ACC112 (cell line): Measurements from ENCODE around the gene DEDD2.

Experiments used
- H2AFZ ChIP-seq: fragments of 200-600 bp; sonication (generic); one replicate; pipeline ENCODE4 v1.6.0; 2017; ENCODE audit warnings: antibody characterized with exemption, low read length; ENCODE audit not compliant: unreplicated experiment
- H3K27ac ChIP-seq: fragments of 200-600 bp; sonication (generic); 2 replicates; pipeline ENCODE4 v1.5.1; 2014; ENCODE audit warnings: low read depth, mild to moderate bottlenecking, antibody characterized with exemption, low read length, moderate library complexity
- H3K27me3 ChIP-seq: fragments of 200-600 bp; sonication (generic); 2 replicates; pipeline ENCODE4 v1.6.1; 2014; ENCODE audit warnings: mild to moderate bottlenecking, antibody characterized with exemption, low read length, moderate library complexity, mixed read lengths; ENCODE audit not compliant: insufficient read depth
- H3K36me3 ChIP-seq: fragments of 200-600 bp; sonication (generic); 2 replicates; pipeline ENCODE4 v1.6.1; 2016; ENCODE audit warnings: mild to moderate bottlenecking, antibody characterized with exemption, low read length, moderate library complexity, mixed read lengths; ENCODE audit not compliant: insufficient read depth
- H3K4me1 ChIP-seq: fragments of 200-600 bp; sonication (generic); one replicate; pipeline ENCODE4 v1.6.1; 2016; ENCODE audit warnings: low read length, mixed read lengths; ENCODE audit not compliant: insufficient read depth, unreplicated experiment, control insufficient read depth
- H3K4me3 ChIP-seq: fragments of 200-600 bp; sonication (generic); 2 replicates; pipeline ENCODE4 v1.5.1; 2014; ENCODE audit warnings: mild to moderate bottlenecking, low read depth, low read length
- H3K79me2 ChIP-seq: fragments of 200-600 bp; sonication (generic); one replicate; pipeline ENCODE4 v1.6.0; 2016; ENCODE audit warnings: low read length; ENCODE audit not compliant: control insufficient read depth, unreplicated experiment, insufficient read depth

DEDD2 gene

GRCh38 chr19:42225718-42226292, 8.3 kb upstream of the DEDD2 start:
- H3K4me3 ChIP-seq: no peak overlapping the region
- H3K36me3 ChIP-seq: 0 out of 2 replicates have a peak, but pooled peaks cover 3% of the 10 kb centered on the region
- H3K27ac ChIP-seq: no peak overlapping the region
- H3K79me2 ChIP-seq: peaks cover 30% of the 10 kb centered on the region
- H3K27me3 ChIP-seq: no peaks in the 10 kb centered on the region
- H3K4me1 ChIP-seq: no peaks in the 10 kb centered on the region
- no peak overlapping the region for H2AFZ ChIP-seq

- no peak overlapping the region for H2AFZ ChIP-seq
- H3K4me3 ChIP-seq: no peak overlapping the region
- H3K27ac ChIP-seq: no peak overlapping the region
- H3K79me2 ChIP-seq: peaks cover 37% of the 10 kb centered on the region
- H3K4me1 ChIP-seq: no peaks in the 10 kb centered on the region
- H3K36me3 ChIP-seq: 0 out of 2 replicates have a peak, but pooled peaks cover 3% of the 10 kb centered on the region
- H3K27me3 ChIP-seq: no peaks in the 10 kb centered on the region
Measured at GRCh38 chr19:42224940-42225717, 7.7 kb upstream of the DEDD2 start.

DNA sequence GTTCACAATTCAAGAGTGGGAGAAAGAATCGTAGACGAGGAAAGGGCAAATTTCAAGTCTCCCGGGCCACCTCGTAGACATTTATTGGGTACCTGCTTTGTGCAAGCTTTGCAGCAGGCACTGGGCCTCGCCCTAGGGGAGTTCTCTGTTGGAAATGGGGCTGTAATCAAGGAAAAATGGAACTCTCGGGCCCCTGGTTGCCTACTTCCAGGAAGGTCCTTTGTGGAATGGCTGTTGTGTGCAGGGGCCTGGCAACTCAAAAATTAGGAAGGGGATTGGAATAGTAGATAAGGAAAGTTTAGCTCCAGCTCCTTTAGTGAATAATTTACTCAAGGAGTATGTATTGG, 3.2 kb upstream of the DEDD2 start:
- Histone ChIP-seq H2AFZ (peak overlapping the region; percentile 76), H3K27me3 (no peaks in the 10 kb centered on the region), H3K27ac (peak overlapping the region; percentile 35; the same call in 1 of the 2 replicates), H3K36me3 (no peaks in the 10 kb centered on the region), H3K79me2 (peaks cover 41% of the 10 kb centered on the region), H3K4me3 (peak overlapping the region; percentile 96), H3K4me1 (peaks cover 17% of the 10 kb centered on the region)

DNA sequence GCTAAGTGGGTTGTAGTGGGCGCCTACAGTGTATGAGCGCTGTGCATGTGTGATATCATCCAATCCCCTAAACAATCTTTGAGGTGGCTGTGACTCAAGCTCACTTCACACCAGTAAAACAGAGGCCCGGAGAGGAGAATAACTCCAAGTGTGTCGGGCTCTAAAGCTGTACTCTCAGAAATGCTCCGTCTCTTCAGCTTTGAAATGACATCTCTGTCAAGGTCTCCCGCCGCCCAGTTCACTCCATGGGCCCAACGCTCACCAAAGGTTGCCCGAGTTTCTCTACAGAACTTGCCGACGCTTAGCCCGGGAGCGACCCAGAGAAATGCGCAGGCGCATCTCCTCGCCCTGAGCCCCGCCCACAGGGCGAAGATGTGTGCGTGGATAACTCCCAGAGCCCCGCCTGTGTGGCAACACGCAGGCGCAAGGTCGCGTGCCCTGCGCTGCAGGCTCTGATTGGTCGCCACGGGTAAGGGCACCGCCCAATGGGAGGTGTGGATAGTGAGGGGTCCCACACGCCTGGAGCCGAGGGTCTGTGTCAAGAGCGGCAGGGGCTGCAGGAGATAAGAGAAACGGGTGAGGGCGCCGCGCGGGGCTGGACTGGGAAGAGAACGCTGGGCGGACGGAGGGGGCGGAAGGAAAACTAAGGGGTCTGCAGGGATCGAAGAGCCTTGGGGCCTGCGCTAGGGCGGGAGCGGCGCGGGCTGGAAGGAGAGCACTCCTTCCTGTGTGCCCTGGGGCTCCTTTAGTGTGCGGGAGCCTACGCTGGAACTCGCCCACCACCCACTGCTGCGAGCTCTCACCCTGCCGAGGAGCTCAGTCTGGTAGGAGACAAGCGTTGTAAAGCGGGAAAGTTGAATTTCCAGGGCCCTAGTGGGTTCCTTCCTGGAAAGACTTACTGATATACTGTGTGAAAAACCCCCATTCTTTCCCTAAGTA, 2.6 kb upstream of the DEDD2 start, which contains the start of gene ZNF526:
Gene ZNF526, plus strand, starts transcription at position 501 of the 939 bp plus-strand sequence. CDS start 4,092 bp downstream, outside the sequence.
- Histone ChIP-seq H3K4me3 (peak within 1 kb of the TSS; percentile 96), H3K27ac (peak within 1 kb of the TSS; percentile 70), H3K79me2 (peaks cover 47% of the 10 kb centered on the region), H3K36me3 (no peaks in the 10 kb centered on the region), H3K27me3 (no peaks in the 10 kb centered on the region), H3K4me1 (peaks cover 17% of the 10 kb centered on the region), H2AFZ (peak within 1 kb of the TSS; percentile 76)

DNA sequence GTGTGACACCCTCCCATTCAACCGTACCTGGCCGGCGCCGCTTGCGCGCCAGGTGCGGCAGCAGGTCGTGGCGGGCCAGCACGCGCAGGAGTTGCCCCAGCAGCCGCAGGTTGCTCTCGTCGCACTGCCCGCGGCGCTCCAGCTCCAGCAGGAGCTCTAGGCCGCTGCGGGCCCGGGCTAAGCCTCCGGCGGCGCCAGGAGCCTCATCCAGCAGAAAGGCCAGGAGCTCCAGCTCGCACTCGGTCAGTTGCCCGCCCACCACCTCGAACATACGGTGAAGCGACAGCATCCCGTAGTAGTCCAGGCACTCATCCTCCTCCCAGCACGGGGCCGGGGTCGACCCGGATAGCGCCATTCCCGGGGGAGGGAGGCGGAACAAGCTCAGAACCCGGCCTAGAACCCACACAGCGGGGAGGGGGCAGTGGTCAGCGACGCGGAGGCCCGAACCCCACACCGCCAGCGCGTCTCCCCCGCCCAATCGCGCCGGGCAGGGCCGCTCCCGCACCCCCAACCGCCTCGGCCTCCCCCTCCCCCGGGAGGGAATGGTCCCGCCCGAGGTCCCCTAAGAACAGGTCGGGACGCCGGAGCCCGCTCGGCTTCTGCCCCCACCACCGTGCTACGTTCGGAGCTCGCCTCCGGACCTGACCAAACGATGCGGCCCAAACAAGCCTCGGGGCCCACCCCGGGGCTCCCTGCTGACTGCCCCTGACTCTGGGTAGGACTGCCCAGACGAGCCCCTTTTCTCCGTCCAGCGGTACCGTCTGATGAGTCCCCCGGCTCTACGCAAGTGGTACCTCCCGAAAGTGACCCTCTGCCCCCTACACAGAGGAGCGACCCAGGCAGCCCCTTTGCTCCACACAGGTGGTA, 591 bp downstream of the DEDD2 start:
- Histone ChIP-seq H2AFZ (peak overlapping the region; percentile 68), H3K4me1 (peaks cover 17% of the 10 kb centered on the region)

GRCh38 chr19:42214810-42215485, 2.5 kb downstream of the DEDD2 start:
- Histone ChIP-seq H3K27ac (no peak overlapping the region), H2AFZ (no peak overlapping the region), H3K4me1 (peaks cover 17% of the 10 kb centered on the region), H3K27me3 (no peaks in the 10 kb centered on the region), H3K4me3 (no peak overlapping the region), H3K36me3 (no peaks in the 10 kb centered on the region), H3K79me2 (peaks cover 22% of the 10 kb centered on the region)

More for the DNA sequence above, 591 bp downstream of the DEDD2 start:
- Histone ChIP-seq H3K4me3 (peak overlapping the region; percentile 85), H3K27ac (peak overlapping the region; percentile 14; the same call in 1 of the 2 replicates), H3K79me2 (peaks cover 38% of the 10 kb centered on the region), H3K36me3 (no peaks in the 10 kb centered on the region), H3K27me3 (no peaks in the 10 kb centered on the region)

GRCh38 chr19:42212886-42213285, 4.6 kb downstream of the DEDD2 start:
- H3K4me1 ChIP-seq: peaks cover 13% of the 10 kb centered on the region
- H3K27me3 ChIP-seq: no peaks in the 10 kb centered on the region
- no peak overlapping the region for H2AFZ ChIP-seq
- peaks cover 23% of the 10 kb centered on the region for H3K79me2 ChIP-seq
- H3K36me3 ChIP-seq: peaks cover 3% of the 10 kb centered on the region; the same call in 1 of the 2 replicates
- H3K4me3 ChIP-seq: no peak overlapping the region
- no peak overlapping the region for H3K27ac ChIP-seq

DNA sequence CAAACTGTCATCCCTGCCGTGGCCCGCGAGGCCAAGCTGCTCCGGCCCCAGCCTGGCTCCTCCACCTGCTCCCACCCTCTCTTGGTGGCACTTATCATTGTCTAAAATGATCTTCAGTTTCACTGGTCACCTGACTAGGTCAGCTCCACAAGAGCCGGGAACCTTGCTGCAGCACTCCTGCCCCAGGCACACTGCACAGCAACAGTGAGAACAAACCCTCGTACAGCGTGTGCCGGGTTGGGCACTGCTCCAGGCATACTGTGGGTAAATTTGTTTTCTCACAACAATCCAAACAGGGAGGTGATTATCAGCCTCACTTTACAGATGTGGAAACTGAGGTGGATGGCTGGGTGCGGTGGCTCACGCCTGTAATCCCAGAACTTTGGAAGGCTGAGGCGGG, 8.9 kb downstream of the DEDD2 start:
- Histone ChIP-seq H3K27me3 (no peaks in the 10 kb centered on the region), H3K27ac (no peak overlapping the region; the same call in 1 of the 2 replicates), H2AFZ (no peak overlapping the region), H3K36me3 (peaks cover 3% of the 10 kb centered on the region; the same call in 1 of the 2 replicates), H3K4me3 (no peak overlapping the region), H3K4me1 (peaks cover 23% of the 10 kb centered on the region), H3K79me2 (peaks cover 8% of the 10 kb centered on the region)

DNA sequence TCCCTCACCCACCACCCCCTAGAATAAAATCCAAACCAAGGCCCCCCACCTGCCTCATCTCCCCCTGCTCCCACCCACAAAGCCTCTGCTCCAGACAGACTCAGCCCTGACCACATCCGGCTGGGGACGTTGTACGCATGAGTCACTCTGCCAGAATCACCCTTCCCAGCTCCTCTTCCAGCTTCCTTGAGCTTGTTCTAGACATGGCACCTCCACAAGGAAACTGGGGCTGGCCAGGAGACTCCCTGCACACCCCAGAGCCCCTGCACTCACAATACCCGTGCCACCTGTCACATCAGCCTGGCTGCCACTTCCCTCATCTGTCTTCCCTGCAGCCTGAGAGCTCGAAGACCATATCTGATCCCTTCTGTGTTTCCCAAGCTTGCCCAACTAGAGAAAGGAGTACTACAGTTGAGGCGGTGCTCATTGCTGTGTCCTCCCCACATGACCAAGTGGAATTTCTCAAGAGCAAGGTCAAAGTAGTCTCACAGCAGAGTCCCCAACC, 9.7 kb downstream of the DEDD2 start:
- peaks cover 8% of the 10 kb centered on the region for H3K79me2 ChIP-seq
- no peak overlapping the region; the same call in 1 of the 2 replicates for H3K4me3 ChIP-seq
- peaks cover 23% of the 10 kb centered on the region for H3K4me1 ChIP-seq
- H3K27ac ChIP-seq: peak overlapping the region; percentile 49
- H3K36me3 ChIP-seq: peaks cover 3% of the 10 kb centered on the region; the same call in 1 of the 2 replicates
- no peaks in the 10 kb centered on the region for H3K27me3 ChIP-seq
- no peak overlapping the region for H2AFZ ChIP-seq
